Measurements from ENCODE around the gene SFT2D2. TPM values are rescaled to one million over a fixed set of nuclear protein-coding genes. Genes with fewer than 3 reads are reported as not detected.

SFT2D2 gene
- total RNA-seq, 2 experiments from 2014 or later: 41.4 to 41.9 TPM

- CTCF ChIA-PET: no interaction called here
Measured at GRCh38 chr1:168257397-168257796, 31.6 kb downstream of the SFT2D2 start.

GRCh38 chr1:168259567-168259966 is 33.8 kb downstream of the SFT2D2 start:
- ChIA-PET POLR2A (no interaction called here), CTCF (no interaction called here)

More at GRCh38 chr1:168257397-168257796, 31.6 kb downstream of the SFT2D2 start:
- POLR2A ChIA-PET: no interaction called here

GRCh38 chr1:168260393-168260792 is 34.6 kb downstream of the SFT2D2 start:
- CTCF ChIA-PET: no interaction called here
- POLR2A ChIA-PET: no interaction called here

GRCh38 chr1:168261390-168261789 is 35.6 kb downstream of the SFT2D2 start:
- CTCF ChIA-PET: no interaction called here
- POLR2A ChIA-PET: no interaction called here

- CTCF ChIA-PET: no interaction called here
- POLR2A ChIA-PET: no interaction called here
Measured at GRCh38 chr1:168263130-168263529, 37.3 kb downstream of the SFT2D2 start.

GRCh38 chr1:168264296-168264695 is 38.5 kb downstream of the SFT2D2 start:
- ChIA-PET CTCF (no interaction called here), POLR2A (no interaction called here)

GRCh38 chr1:168265596-168265995 is 39.8 kb downstream of the SFT2D2 start:
- ChIA-PET POLR2A (no interaction called here), CTCF (no interaction called here)

GRCh38 chr1:168266644-168267186 is 40.9 kb downstream of the SFT2D2 start:
- POLR2A ChIA-PET: no interaction called here
- CTCF ChIA-PET: no interaction called here

- ChIA-PET CTCF (interaction anchor here (0.7 kb wide), 2 partner anchors 141 to 1344 kb away, joined by 4 to 6 read pairs; no protein-coding TSS in a partner anchor), POLR2A (no interaction called here)
Measured at GRCh38 chr1:168271636-168272035, 45.8 kb downstream of the SFT2D2 start.

GRCh38 chr1:168273575-168273974 is 47.8 kb downstream of the SFT2D2 start:
- ChIA-PET POLR2A (no interaction called here), CTCF (no interaction called here)

- POLR2A ChIA-PET: no interaction called here
Measured at GRCh38 chr1:168279253-168279652, 53.4 kb downstream of the SFT2D2 start.

GRCh38 chr1:168280296-168280927 is 54.6 kb downstream of the SFT2D2 start, which contains the start of gene TBX19:
TSS of gene TBX19 (plus strand) at chr1:168280877. CDS start at chr1:168281091, 214 bp downstream.
- CTCF ChIA-PET: no interaction called here
- POLR2A ChIA-PET: no interaction called here

More at GRCh38 chr1:168279253-168279652, 53.4 kb downstream of the SFT2D2 start:
- CTCF ChIA-PET: no interaction called here

GRCh38 chr1:168281603-168282325 is 56.0 kb downstream of the SFT2D2 start:
- ChIA-PET POLR2A (no interaction called here), CTCF (no interaction called here)

- ChIA-PET POLR2A (no interaction called here), CTCF (no interaction called here)
Measured at GRCh38 chr1:168285521-168285790, 59.7 kb downstream of the SFT2D2 start.

GRCh38 chr1:168285971-168286927 is 60.4 kb downstream of the SFT2D2 start:
- POLR2A ChIA-PET: no interaction called here

GRCh38 chr1:168287237-168287664 is 61.4 kb downstream of the SFT2D2 start:
- ChIA-PET CTCF (interaction anchor here (1.6 kb wide), 1 partner anchor 205 kb away, joined by 4 read pairs; no protein-coding TSS in a partner anchor), POLR2A (no interaction called here)

More at GRCh38 chr1:168285971-168286927, 60.4 kb downstream of the SFT2D2 start:
- CTCF ChIA-PET: interaction anchor here (1.6 kb wide), 1 partner anchor 204 kb away, joined by 4 read pairs; no protein-coding TSS in a partner anchor

- ChIA-PET POLR2A (no interaction called here), CTCF (no interaction called here)
Measured at GRCh38 chr1:168288311-168289052, 62.7 kb downstream of the SFT2D2 start.

GRCh38 chr1:168291222-168291837 is 65.5 kb downstream of the SFT2D2 start:
- ChIA-PET POLR2A (no interaction called here), CTCF (no interaction called here)

- CTCF ChIA-PET: no interaction called here
- POLR2A ChIA-PET: no interaction called here
Measured at GRCh38 chr1:168293356-168293755, 67.6 kb downstream of the SFT2D2 start.

Data from activated CD8-positive, alpha-beta memory T cell treated with anti-CD3 and anti-CD28 coated beads for 36 hours (primary cell).